Erythroblast (primary cell): ENCODE results near the gene MTIF3.

Experiments used
- DNase-seq, 2 experiments: peaks; one replicate each; lab custom pipeline; 2025; lab: John Stamatoyannopoulos, UW
- GATA1 ChIP-seq: IDR thresholded peaks from 2 replicates; pipeline ENCODE4 v1.6.1; 2011; ENCODE audit warnings: low read depth, mild to moderate bottlenecking, control low read depth, low read length, moderate library complexity
- POLR2A ChIP-seq: IDR thresholded peaks from 2 replicates; pipeline ENCODE4 v1.6.1; 2011; ENCODE audit warnings: mild to moderate bottlenecking, low read length

MTIF3 gene

GRCh38 chr13:27449936-27450828 lies at the start of gene MTIF3:
Gene MTIF3 (minus strand): TSS chr13:27450564. CDS start chr13:27440448, 10,116 bp downstream.
- no peak for TF ChIP-seq GATA1
- TF ChIP-seq POLR2A, result peak; percentile 95
- peak; percentile 95 to 97 for DNase-seq

GRCh38 chr13:27497563-27498230 lies 47.3 kb upstream of the MTIF3 start:
- TF ChIP-seq GATA1 (no peak), POLR2A (no peak)
- DNase-seq, result no peak

GRCh38 chr13:27496536-27497273 lies 46.3 kb upstream of the MTIF3 start:
- TF ChIP-seq GATA1, result no peak

GRCh38 chr13:27496006-27496405 lies 45.6 kb upstream of the MTIF3 start:
- DNase-seq, result no peak
- TF ChIP-seq GATA1, result no peak

More at GRCh38 chr13:27496536-27497273, 46.3 kb upstream of the MTIF3 start:
- no peak for DNase-seq

GRCh38 chr13:27495551-27495950 lies 45.2 kb upstream of the MTIF3 start:
- DNase-seq, result no peak
- TF ChIP-seq GATA1 (no peak), POLR2A (no peak)

GRCh38 chr13:27493981-27494380 lies 43.6 kb upstream of the MTIF3 start:
- TF ChIP-seq POLR2A (no peak), GATA1 (no peak)
- DNase-seq, result no peak

- TF ChIP-seq POLR2A, result no peak
- TF ChIP-seq GATA1, result no peak
- no peak for DNase-seq
These were observed 39.1 kb upstream of the MTIF3 start for GRCh38 chr13:27489456-27489855.

GRCh38 chr13:27487776-27488175 lies 37.4 kb upstream of the MTIF3 start:
- TF ChIP-seq GATA1 (no peak), POLR2A (no peak)
- DNase-seq, result no peak

- TF ChIP-seq POLR2A (no peak), GATA1 (no peak)
- no peak for DNase-seq
These were observed 33.1 kb upstream of the MTIF3 start for GRCh38 chr13:27483421-27483820.

- TF ChIP-seq GATA1 (no peak), POLR2A (no peak)
- no peak for DNase-seq
These were observed 32.6 kb upstream of the MTIF3 start for GRCh38 chr13:27482983-27483382.

- DNase-seq, result peak; percentile 56 to 71
- no peak for TF ChIP-seq GATA1
- TF ChIP-seq POLR2A, result no peak
These were observed 31.4 kb upstream of the MTIF3 start for GRCh38 chr13:27481766-27482165.

GRCh38 chr13:27476943-27477703 lies 26.8 kb upstream of the MTIF3 start:
- TF ChIP-seq POLR2A (no peak), GATA1 (no peak)
- no peak for DNase-seq

GRCh38 chr13:27474751-27475268 lies 24.4 kb upstream of the MTIF3 start:
- TF ChIP-seq POLR2A, result no peak
- TF ChIP-seq GATA1, result no peak
- DNase-seq, result no peak

GRCh38 chr13:27472941-27473340 lies 22.6 kb upstream of the MTIF3 start:
- TF ChIP-seq GATA1, result no peak
- TF ChIP-seq POLR2A, result no peak
- DNase-seq, result no peak
